ENCODE data around the gene MAPKAP1.

- TF ChIP-seq NFRKB (IDR thresholded peaks at IDR 0.05) (no peak), BHLHE40 (IDR thresholded peaks at IDR 0.05; ENCODE audit: borderline replicate concordance) (no peak), TARDBP (IDR thresholded peaks at IDR 0.05) (no peak), ELF4 (IDR thresholded peaks at IDR 0.05) (no peak)
Measured at GRCh38 chr9:125652233-125652594, 54.8 kb downstream of the MAPKAP1 start.

All from HEK293T (cell line).